ENCODE results near the gene SRRM2. TPM values are rescaled to one million over a fixed set of nuclear protein-coding genes. Genes with fewer than 3 reads are reported as not detected.
"Not testable (repeated sequence)": the region's sequence is repeated elsewhere in the genome, so short reads cannot be mapped to it uniquely, and the experiment has no call there.

Gene SRRM2
- total RNA-seq, 2 experiments from 2014 or later = 513 to 521 TPM

DNA sequence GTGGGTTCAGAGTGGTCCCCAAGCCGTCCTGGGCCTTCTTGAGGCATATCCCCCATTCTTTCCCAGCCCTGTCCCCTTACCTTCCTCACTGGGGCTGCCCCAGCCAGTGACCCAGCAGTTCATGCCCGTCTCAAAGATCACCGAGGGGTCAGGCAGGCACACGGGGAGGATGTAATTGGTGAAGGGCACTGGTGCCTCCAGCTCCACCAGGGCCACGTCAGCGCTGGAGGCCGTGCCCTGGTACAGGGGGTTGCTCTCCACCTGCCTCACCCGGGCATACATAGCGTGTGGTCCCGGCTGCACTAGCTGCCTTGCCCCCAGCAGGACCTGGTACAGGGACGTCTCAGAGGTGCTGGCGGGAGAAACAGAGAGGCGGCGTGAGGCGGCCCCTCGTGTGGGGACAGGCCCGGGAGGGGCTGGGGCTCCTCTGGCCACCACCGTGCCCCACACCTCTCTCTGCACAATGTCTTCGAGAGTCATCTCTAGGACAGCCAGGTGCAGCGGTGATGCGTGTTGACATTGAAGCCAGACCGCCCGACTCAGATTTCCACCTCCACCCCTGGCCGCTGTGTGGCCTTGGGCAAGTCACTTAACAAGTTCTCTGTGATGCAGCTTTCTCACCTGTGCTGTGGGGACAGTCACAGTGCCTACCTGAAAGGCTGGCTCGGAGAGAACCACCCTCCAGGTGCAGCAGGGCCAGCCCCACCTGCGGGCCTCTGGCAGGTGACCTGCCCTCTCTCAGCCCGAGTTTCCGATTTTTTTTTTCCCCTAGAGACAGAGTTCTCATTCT, 38.3 kb upstream of the SRRM2 start:
- POLR2A ChIA-PET = interaction anchor here (0.5 to 0.7 kb wide), 2 partner anchors 40 kb away, joined by 3 to 7 read pairs; no protein-coding TSS in a partner anchor
- CTCF ChIA-PET = no interaction called here

DNA sequence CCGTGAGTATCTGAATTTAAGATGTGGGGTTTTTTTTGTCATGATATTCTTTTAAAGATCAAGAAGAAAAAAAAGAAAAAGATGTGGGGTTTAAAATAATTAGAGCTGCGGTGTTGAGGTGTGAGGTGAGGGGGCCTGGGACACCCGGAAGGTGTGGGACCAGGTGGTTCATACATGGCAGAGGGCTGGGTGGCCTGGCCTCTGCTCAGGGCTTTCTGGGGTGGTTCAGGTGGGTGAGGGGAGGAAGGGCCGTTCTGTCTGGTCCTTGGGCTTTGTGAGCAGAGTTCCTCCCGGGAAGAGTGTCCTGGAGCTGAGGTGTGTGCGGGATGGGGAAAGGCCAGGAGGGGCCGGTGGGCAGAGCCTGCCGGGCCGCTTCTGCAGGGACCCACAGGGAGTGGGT, 37.4 kb upstream of the SRRM2 start:
- ChIA-PET POLR2A (interaction anchor here (0.5 kb wide), 1 partner anchor 39 kb away, joined by 7 read pairs; no protein-coding TSS in a partner anchor), CTCF (no interaction called here)

DNA sequence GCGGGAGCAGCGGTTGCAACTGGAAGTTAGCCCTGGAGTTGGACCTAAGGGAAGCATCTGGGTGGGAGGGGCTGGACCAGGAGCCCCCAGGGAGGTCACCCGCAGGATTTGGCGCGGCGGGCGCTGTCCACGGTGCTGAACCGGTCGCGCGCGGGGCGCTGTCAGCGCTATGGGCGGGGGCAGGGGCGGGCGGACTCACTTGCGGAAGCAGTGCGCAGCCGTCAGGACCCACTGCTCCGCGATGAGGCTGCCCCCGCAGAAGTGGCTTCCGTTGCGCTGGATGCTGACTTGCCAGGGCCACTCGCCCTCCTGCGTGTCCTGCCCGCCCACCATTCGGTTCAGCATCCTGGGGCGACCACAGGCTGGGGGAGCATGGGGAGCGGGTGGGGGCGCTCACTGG, 36.9 kb upstream of the SRRM2 start:
- CTCF ChIA-PET = no interaction called here
- POLR2A ChIA-PET = no interaction called here

DNA sequence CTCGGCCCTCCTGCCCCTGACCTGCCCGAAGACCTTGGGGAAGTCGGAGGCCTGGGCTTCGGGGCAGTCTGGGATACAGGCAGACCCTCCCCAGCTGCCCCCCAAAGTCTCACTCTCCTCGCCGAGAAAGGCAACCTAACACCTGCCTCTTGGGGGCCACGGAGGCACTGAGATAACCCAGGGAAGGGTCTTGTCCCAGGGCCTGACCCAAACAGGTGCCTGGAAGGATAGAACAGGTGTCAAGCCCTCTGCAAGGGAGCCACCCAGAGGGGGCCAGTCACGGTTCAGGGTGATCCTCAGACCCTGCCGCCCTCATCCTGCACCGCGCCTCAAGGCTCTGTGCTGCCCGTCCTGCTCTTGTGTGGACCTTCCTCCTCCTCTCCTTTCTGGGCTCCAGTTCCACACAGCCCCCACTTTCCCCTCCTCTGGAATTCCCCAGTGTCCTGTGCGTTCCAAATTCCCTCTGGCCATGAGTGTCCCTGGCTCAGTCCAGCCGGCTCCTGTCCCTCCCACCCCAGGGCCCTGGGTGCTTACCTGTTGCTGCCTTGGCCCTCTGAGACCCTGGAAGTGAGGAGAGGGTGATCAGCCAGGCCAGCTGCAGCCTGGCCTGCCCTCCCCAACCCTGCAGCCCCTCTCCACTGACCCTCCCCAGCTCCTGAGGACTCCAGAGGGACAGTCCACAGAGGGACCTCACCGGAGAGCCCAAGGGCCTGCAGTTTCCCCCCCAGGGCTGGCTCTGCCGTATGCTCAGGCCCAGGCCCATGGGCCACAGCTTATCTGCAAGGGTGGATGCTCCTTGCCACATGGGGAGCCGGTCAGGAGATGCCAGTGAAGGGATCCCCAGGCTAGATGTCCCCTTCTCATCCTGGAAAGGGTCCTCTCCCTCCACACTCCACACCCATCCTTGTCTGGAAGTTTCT, 36.2 kb upstream of the SRRM2 start:
- ChIA-PET CTCF (no interaction called here), POLR2A (no interaction called here)

DNA sequence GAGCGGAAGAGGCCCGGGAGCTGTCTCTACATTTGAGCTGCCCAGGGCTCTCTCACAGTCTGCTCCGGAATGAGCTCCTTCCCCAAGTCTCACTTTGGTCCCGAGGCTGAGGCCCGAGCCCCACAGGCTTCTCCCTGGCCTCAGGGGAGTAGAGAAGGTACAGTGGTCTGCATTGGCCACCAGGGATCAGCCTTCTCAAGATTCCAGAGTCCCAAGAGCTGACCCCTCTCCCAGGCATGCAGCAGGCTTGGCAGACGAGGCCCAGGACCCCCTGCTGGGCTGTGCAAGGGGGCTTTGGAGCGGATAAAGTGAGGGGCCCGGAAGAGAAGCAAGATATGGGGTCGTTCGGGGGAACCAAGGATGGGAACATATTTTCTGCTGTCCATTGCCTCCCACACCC, 35.5 kb upstream of the SRRM2 start:
- ChIA-PET CTCF (no interaction called here), POLR2A (no interaction called here)

DNA sequence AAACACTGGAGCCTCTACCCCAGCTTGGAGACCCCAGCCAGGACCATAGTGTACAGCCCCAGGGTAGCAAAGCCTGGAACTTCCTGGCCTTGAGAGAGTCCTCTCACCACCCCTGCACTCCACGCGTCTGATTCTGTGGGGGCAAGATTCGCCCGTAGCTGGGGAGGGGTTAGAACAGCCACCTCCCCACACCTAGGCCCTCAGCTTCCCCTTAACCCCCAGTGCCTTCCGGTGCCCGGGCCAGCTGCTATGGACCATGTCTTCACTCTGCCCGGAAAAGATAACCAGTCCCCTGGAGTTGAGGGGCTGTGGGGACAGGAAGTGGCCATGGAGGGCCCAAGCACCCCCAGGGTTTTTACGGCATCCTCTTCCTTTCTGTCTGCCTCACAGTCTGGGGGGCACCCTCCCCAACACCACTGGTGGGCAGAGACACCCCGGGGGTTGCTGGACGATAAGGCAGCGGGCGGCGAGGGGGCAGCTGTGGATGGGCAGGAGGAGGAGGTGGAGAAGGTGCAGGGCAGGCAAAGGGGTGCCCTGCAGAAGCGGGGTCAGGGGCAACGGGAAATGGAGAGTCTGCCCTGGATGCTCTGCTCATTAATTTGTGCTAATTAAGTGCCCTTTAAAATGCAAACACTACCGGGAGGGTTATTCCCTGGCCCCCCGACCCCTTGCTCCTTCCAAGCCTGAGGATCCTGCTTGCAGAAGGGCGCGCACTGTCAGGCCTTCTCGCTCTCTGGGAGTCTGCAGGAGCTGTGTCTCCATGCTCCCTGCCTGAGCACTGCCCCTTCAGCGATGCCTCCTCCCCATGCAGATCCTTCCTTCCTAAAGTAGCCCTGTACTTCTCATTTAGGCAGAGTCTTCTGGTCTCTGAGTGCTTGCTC, 34.8 kb upstream of the SRRM2 start:
- ChIA-PET POLR2A (interaction anchor here (1.0 kb wide), 1 partner anchor 35 kb away, joined by 3 read pairs; the partner anchor contains the start of gene KCTD5), CTCF (no interaction called here)

DNA sequence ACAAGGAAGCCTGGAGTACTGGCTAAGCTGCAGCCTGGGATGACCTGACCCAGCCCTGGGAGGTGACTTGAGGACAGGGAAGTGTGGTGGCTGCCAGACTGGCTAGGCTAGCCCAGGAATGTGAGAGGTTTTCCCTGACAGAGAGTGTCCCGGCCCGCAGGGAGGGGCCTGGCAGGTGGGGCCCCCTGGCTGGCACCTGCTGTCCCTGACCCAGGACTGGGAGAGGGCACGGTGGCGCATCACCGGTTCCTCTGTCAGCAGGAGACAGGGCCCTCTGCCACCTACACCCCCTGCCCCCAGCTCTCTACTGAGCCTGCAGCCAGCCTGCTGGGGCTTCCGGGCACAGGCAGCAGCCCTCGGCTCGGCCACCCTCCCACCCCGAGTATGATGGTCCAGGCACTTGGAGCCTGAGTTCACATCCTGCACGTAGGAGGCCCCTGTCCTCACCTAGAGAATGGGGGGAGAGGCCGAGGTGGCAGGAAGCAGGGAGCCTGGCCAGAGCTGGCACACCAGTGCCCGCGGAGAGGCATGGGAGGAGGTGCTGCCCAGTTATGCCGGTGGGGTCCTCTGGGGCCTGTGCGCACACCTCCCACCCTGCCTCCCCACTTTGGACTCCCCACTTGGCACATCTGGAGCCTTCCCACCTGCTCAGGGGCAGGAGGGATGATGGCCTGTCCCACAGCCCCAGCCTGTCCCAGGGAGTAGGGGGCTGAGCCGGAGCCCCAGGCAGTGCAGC, 32.9 kb upstream of the SRRM2 start:
- POLR2A ChIA-PET = interaction anchor here (0.6 kb wide), 1 partner anchor 155 kb away, joined by 3 read pairs; no protein-coding TSS in a partner anchor
- CTCF ChIA-PET = interaction anchor here (0.5 to 1.4 kb wide), 3 partner anchors 123 to 168 kb away, joined by 3 to 5 read pairs (median 3); no protein-coding TSS in a partner anchor

DNA sequence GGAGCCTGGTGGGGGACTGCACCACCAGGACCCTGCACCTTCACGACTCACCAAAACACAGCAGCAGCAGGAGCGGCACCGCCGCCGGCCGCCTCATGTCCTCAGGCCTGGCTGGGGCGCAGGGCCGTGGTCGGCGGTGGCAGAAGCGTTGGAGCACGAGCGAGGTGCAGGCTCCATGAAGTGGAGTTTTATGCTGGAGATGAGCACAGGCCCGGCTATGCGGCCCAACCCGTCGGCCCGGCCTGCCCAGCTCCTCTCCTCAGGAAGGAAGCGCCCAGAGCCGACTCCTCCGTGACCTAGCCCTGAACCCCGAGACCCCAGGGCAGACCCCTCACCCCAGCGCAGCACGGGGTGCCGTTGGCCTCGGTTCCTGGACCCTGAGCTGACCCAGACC, 32.4 kb upstream of the SRRM2 start, which contains the start of gene PRSS27:
Gene PRSS27 (minus strand): TSS at position 161 of the 394 bp plus-strand sequence. CDS start 64 bp downstream, at position 97.
- CTCF ChIA-PET = interaction anchor here (0.5 kb wide), 1 partner anchor 169 kb away, joined by 3 read pairs; no protein-coding TSS in a partner anchor

DNA sequence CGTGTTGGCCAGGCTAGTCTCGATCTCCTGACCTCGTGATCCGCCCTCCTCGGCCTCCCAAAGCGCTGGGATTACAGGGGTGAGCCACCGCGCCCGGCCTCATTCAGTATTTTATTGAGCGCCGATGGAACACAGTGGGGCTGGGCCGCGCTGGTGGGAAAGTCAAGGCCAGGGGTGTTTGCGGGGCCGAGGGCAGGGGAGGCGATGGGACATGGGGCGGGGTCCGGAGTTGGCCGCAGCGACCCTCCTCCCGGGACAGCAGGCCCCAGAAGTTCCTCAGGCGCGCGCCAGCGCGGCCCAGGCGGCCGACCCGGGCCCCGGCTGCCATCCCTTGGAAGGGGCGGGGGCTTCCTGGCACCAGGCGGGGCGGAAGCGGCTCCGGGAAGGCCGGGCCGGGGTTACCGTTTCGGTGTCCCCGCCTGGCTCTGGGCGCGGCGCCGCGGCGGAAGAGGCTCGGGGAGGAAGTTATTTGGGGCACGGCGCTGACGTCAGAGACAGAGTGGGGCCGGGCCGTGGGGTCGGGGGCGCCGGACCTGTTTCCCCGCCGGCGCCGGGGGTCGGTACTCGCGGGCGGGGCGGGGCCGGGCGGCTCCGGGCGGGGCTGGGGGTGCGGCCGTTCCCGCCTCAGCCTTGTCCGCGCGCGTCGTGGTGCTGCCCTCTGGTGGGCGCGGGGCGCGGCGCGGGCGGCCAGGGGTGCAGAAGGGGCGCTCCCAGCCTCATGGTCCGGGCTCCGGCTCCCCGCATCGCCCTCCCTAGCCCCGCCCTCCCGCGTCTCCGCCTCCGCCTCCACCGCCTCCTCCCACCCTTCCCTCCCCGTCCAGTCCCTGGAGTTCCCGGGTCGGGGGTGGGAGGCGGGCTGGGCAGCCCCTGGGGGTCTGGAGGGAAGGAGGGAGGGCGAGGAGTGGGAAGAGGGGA, 31.5 kb upstream of the SRRM2 start:
- ChIA-PET POLR2A (no interaction called here), CTCF (no interaction called here)

More for the DNA sequence above, 32.4 kb upstream of the SRRM2 start, which contains the start of gene PRSS27:
- POLR2A ChIA-PET = no interaction called here

DNA sequence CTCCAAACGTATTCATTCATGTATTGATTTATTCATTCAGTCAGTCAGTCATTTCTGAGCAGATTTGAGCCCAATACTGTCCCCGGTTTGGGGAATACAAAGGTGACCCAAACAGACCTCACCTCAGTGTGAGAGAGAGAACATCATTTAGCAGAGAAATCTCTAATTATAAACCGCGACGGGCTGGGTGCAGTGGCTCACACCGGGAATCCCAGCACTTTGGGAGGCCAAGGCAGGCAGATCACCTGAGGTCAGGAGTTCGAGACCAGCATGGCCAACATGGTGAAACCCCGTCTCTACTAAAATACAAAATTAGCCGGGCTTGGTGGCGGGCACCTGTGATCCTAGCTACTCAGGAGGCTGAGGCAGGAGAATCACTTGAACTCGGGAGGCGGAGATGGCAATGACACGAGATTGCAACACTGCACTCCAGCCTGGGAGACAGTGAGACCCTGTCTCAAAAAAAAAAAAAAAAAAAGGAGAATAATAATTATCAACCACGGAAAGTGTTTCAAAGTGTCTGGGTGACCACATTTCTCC, 30.7 kb upstream of the SRRM2 start:
- POLR2A ChIA-PET, CTCF ChIA-PET: not testable (repeated sequence)

DNA sequence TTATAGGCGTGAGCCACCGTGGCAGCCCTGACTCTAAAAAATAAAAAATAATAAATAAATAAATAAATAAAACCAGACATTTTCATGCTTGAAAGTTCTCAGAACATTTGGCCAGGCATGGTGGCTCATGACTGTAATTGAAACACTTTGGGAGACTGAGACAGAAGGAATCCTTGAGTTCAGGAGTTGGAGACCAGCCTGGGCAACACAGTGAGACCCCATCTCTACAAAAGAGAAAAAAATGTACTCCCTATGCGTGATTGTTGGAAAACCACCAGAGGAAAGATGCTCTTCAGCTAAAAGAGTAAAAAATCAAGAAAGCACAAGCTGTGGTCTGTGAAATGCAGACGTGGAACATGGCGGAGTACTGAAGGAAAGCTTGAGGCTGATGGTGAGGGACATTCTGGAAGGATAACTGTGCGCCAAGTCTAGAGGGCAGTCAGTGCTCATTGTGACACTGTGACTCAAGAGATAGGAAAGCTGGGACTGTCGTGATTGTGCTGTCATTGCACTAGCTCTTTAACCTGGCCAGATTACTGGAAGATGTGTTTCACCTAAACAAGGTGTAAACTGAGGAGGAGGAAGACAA, 28.3 kb upstream of the SRRM2 start:
- ChIA-PET CTCF (interaction anchor here (1.2 kb wide), 1 partner anchor 60 kb away, joined by 3 read pairs; no protein-coding TSS in a partner anchor), POLR2A (no interaction called here)

DNA sequence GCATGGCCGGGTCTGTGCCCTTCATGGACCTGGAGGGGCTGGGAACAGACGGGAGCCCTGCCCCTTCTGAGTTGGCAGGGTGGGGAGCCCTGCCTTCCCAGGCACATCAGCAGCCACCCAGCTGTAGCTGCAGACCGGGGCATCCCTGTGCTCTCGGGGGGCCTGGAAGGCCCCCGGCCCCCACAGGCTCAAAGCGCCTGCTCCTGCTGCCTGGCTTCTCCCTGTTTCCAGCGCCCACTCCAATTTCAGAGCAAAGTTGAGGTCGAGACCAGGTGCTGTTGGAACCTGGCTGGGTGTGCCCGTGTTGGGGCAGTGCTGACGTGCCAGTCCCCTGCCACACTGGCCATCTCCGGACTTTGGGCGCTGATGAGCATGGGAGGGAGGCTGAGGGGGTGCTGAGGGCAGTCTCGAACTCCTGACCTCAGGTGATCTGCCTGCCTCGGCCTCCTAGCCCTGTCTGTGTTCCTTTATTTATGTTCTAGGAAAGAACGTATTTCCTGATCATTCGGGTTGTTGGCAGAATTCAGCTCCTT, 27.6 kb upstream of the SRRM2 start:
- CTCF ChIA-PET = interaction anchor here (1.2 kb wide), 1 partner anchor 61 kb away, joined by 3 read pairs; no protein-coding TSS in a partner anchor

DNA sequence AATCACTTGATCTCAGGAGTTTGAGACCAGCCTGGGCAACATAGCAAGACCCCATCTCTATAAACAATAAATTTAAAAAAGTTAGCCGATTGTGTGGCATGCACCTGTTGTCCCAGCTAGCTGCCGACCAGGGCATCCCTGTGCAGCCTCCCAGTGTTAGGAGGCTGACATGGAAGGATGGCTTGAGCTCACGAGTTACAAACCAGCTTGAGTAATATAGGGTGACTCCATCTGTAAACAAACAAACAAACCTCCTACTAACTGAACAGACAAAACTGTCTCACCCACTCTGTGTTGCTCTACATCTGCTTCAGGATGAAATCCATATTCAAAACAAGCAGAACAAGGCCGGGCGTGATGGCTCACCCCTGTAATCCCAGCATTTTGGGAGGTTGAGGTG, 25.5 kb upstream of the SRRM2 start:
- ChIA-PET POLR2A (no interaction called here), CTCF (no interaction called here)

More for the DNA sequence above, 27.6 kb upstream of the SRRM2 start:
- POLR2A ChIA-PET = no interaction called here

DNA sequence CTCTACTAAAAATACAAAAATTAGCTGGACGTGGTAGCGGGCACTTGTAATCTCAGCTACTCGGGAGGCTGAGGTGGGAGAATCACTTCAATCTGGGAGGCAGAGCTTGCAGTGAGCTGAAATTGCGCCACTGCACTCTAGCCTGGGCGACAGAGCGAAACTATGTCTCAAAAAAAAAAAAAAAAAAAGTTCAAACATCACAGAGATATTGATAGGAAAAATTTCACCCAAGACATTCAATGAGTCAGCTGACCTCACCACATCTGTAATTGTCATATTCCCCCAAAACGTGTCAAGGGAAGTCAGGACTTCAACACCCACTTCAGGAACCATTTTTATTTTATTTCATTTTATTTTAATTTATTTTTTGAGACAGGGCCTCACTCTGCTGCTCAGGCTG, 24.4 kb upstream of the SRRM2 start:
- ChIA-PET POLR2A (no interaction called here), CTCF (interaction anchor here (1.1 kb wide), 1 partner anchor 24 kb away, joined by 3 read pairs; the partner anchor contains the start of gene SRRM2)

DNA sequence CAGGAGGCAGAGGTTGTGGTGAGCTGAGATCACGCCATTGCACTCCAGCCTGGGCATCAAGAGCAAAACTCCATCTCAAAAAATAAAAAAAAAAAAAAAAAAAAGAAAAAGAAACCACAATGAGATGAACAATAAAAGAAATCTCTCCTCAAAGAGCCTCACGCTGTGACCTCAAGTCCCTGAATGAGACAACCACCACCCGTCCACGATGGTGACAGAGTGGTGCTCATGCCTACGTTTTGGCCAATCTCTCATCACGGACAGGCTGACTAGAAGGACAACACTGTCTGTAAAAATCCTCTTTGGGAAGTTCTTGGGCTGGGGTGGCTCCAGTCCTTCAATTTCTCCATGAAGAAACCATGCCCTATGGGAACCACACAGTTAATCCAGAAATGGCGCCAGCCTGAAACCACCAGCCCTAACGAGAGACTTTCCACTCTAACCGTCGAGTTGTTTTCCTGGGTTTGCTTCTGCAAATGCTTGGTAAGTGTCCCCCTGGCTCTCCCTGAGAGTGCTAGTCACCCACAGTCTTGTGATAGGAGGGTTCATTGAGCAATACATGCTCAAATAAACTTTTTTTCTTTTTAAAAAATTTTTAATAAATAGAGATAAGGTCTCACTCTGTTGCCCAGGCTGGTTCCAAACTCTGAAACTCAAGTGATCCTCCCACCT, 17.5 kb upstream of the SRRM2 start:
- ChIA-PET POLR2A (no interaction called here), CTCF (interaction anchor here (1.1 kb wide), 1 partner anchor 16 kb away, joined by 3 read pairs; no protein-coding TSS in a partner anchor)

Measured in activated CD8-positive, alpha-beta memory T cell treated with anti-CD3 and anti-CD28 coated beads for 36 hours (primary cell).